Germinal center (tissue), 1 donor: ENCODE data around the gene KLHL30.

Experiments
- DNase-seq: peaks from one replicate; pipeline ENCODE4 v3.0.0; 2012; ENCODE audit warnings: mixed read lengths, low spot score

Gene KLHL30

DNA sequence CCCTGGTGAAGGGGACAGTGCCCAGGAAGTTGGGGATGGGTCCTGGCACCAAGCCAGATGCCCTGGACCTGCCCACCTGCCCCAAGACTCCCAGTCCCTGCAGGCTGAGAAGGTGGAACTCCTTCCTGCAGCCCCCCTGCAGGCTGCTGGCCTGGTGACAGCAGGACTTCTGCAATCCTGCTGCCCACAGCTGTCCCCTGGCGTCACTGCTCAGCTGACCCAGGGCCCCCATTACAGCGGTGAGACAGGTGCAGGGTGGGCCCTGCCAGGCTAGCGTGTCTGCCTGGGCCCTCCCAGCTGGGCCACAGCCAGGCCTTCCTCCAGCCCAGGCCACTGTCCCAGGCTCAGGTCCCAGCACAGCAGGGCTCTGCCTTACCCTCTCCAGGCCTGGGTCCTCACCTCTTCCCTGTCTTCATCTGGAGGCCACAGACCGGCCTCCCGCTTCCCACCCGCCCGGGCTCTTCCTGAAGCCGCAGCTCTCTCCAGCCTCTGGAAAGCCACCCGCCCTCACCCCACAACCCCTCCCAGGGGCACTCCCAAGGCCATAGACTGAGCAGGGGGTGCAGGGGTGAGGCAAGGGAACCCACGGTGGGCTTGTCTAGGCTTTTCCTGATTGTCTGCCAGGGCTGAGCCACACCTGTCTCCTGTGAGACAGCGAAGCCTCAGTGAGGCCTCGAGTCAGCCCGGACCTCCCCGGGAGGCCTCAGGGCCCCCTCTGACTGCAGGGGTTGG, 11.5 kb downstream of the KLHL30 start:
- no peak for DNase-seq

GRCh38 chr2:238150686-238151085, 12.2 kb downstream of the KLHL30 start:
- no peak for DNase-seq

GRCh38 chr2:238151205-238151604, 12.7 kb downstream of the KLHL30 start:
- no peak for DNase-seq

DNA sequence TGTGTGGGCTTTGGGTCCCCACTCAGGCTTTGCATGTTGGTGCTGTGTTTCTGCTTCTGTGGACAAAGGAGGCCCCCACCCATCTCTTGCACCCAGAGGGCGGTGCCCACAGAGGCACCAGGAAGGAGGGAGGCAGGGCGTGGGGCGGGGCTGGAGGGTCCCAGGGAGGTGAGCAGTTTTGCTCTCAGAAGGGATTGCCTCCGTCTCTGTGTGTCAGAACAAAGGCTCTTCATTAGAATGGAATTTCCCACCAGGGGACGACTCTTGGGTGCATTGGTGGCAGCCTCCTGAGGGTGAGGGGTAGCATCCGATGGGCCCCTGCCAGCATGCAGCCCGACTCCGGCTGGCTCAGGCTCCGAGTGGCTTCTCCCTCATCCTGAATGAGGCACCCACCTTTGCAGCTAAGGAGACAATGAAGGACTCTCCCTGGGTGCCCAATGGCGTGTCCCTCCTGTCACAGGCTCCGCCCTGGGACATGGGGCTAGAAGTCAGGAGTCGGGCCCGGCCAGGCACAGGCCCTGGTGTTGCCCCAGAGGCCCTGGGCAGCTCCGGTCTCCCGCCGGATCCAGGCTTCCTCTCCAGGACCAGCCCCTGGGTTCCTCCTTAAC, 13.3 kb downstream of the KLHL30 start:
- DNase-seq: no peak

DNA sequence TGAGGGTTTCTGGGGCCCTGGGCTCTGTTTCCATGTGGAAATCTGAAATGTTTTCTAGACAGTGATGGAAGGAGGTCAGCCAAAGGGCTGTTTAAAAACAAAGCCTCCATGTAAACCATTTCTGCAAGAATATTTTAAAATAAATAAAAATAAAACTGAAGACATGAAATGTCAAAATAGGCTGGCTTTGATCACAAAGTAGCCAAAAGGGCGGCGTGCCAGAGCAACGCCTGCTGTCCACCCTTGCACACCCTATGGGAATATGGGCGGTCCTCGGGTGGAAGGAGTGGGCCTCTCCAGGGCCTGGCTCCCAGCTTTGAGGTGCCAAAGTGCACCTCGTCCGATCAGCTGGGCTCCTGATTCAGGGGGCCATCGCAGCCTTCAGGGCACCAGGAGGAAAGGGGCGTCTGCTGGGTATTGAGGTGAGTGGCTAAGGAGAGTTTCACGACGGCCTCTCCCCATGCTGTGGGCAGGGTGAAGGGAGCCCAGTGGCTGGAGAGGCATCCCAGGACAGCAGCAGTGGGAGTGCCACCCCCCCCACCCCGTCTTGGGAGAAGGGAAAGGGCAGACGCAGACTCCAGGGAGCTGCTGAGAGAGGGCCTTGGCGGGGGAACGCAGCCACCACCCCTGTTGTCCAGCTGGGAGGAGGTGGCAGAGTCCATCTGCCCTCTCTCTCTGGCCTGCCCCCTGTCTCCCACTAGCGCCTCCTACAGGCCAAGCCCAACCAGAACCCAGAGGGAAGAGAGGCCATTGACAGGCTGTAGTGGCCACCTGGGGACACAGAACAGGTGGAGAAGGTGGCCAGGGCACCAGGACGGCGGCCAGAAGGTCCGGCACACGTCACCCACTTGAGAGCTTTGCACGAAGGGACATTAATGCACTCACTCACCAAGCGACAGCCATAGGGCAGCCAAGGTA, 14.6 kb downstream of the KLHL30 start:
- DNase-seq: no peak

DNA sequence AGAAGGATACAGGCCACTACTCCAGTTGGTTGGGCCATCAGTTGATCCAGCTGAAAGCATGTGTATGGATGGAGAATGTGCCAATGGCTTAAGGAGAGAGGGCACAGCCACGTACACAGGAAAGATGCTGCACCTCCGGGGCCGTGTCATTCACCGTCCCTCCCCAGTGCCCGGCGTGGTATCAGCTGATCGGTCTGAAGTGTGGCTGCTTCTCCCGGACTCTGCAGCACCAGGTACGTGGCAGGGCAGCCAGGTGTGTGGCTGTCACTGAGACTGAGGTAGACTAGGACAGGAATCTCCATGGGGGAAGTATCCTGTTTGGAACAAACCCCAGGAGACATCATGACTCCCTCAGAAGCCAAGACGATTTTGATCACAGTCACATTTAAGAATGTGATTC, 16.1 kb downstream of the KLHL30 start:
- DNase-seq: no peak

- DNase-seq: no peak
Measured at GRCh38 chr2:238155051-238155760, 16.7 kb downstream of the KLHL30 start.

DNA sequence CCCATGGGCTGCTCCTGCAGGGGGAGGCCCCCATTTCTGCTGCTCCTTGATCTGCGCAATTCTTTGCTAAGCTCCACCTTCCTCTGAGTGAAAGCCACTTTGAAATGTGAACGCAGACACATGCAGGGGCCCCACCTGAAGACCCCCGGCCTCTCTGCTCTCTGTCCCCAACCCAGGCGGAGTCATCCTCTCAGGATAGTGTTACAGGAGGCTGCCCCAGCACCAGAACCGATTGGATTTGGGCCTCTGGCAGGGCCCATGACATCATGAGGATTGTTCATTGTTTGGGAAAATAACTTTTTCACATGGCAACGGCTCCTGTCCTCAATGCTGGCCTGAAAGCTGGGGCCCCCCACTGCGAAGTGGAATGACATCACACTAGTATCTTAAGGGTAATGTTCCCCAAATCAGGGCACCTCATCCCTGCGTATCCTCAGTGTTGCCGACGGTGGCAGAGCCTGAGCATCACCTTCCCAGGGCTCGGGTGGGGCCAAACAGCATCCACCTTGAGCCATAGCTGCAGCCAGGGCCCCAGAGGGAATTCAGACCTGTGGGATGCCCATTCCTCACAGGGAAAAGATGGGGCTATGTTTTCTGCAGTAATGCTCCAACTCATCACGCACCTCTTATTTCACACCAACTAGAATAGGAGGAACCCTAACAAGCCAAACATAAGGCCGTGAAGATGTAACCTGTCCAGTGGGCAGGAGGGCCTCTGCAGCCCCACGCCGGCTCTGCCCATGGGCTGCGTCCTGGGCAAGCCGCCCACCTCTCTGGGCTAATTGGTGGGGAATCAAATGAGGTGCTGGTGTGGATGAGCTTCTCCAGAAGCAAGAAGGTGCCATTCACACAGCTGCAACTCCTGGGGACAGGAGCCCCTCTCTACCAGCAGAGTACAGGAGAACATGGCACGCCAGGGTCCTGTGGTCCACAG, 17.6 kb downstream of the KLHL30 start:
- no peak for DNase-seq

DNA sequence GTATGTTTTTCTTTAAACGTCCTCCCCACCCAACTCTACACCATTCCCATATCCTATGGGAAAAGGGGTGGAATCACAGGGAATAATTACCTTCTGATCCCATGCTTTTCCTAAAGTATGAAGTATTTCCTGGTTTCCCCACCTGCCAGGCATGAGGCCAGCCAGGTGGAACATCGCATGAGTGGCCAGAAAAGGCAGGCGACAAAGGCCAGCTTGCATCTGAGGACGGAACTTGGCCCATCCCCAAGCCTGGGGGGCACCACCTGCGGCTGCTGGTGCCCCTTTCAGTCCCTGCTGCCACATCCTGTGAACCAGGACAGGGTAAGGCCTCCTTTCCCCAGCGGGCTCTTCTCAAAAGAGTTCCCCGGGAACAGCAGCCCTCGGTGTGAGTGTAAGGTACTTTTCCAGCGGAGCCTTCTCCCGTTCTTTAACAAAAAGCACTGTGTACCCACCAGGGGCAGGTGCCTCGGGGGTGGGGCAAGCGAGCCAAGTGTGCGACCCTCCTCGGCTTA, 19.1 kb downstream of the KLHL30 start:
- no peak for DNase-seq

DNA sequence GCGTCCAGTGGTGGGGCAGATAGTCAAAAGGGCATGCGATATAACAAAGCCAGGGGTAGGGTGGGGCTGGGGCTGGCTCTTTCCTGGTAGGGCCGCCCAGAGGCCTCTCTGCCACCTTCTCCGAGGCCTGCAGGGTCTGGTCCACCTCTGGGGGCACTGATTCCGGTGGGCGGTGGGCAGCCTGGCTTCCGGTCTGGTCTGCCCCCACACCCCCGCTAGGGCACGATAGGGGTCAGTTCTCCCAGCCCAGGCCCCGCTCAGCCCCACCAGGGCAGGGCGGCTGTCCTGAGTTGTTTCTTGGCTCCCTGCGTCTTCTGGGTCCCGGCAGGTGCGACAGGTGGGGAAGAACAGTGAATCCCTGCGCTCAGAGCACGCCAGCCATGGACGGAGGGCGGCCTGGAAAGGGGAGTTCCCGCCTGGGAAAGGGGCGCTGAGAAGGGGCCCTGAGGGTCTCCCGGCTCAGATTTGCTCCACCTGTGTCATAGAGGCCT, 19.6 kb downstream of the KLHL30 start:
- DNase-seq: no peak

DNA sequence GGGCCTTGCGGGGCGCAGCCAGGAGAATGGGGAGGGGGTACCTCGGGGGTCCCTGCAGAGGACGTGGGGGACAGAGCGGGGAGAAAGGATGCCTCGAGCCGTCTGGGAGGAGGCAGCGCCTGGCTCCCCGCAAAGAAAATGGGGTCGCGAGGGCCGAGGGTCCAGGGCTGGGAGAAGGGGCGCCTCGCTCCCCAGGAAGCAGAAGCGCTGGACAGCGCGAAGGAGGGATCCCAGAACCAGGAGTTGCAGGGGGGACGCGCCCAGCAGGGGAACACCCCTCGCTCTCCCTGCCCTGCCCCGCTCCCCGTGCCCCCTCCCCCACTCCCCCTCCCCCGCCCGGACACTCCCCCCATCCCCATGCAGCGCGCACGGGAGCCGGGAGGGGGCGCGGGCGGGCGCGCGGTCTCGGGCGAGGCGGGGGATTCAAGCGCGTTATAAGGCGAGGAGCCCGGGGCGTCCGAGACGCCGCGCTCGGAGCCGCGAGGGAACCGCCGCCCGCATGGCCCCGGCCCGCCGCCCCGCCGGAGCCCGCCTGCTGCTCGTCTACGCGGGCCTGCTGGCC, 20.1 kb downstream of the KLHL30 start, which contains the start of gene ERFE:
Gene ERFE (plus strand): TSS at position 462 of the 562 bp plus-strand sequence. CDS start 38 bp downstream, at position 500.
- peak; percentile 75 for DNase-seq

GRCh38 chr2:238159071-238159539, 20.6 kb downstream of the KLHL30 start:
- peak; percentile 30 for DNase-seq

- DNase-seq: no peak
Measured at GRCh38 chr2:238159661-238160205, 21.3 kb downstream of the KLHL30 start.

GRCh38 chr2:238160206-238161129, 22.0 kb downstream of the KLHL30 start:
- peak; percentile 47 for DNase-seq

DNA sequence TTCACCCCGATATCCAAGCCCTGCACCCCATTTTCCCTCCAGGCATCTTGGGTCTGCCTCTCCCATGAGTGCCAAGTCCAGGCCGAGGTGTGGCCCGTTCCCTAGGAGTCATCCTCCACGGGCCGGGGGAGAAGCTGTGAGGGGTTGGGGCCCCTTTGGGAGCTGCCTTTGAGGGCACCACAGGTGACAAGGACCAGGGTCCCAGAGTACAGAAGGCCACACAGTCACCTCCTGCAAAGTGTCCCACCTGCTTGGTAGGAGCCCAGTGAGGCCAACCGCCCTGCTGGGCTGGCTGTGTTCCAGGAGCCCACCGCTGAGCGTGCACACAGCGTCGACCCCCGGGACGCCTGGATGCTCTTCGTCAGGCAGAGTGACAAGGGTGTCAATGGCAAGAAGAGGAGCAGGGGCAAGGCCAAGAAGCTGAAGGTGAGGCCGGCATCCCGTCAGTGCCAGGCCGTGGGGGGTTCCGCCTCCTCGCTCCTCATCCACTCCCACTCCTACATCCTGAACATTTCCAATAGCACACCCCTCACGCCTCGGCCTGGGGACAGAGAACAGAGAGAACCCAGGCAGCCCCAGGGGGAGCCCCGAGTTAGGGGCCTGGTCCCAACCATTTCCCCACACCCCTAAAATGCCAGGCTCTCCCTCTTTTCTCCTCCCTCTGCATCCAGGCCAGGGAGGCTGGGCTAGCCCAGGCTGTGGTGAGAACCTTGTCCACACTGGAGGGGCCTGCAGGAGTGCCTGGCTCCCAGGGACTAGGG, 23.0 kb downstream of the KLHL30 start:
- DNase-seq: no peak

- no peak for DNase-seq
Measured at GRCh38 chr2:238162251-238162845, 23.9 kb downstream of the KLHL30 start.

DNA sequence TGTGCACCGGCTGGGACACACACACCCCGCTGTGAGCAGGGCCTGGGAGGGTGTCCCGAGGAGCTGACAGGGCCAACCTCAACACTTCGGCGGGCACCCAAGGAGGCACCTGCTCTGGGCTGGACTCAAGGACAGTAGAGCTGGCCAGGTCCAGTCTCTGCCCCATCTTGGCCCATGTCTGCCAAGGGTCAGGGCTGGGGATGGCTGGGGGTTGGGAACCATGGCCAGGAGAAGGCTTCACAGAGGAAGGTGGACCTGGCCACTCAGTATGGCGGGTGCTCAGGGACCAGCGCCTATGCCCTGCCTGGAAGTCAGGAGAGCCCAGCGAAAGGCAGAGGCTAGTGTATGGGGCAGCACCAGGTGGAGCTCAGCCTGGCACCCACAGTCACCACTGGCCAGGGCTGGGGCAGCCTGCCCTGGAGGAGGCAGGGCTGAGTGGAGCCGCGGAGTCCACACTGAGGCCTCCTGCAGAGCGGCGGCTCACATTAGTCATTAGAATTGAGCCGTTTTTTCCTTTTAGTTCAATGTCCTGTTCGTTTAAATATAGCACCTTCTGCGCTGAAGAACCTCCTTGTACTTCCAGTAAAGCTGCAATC, 24.5 kb downstream of the KLHL30 start:
- no peak for DNase-seq
